IgD-negative memory B cell (primary cell): ENCODE results near the gene USP6NL. TPM values are rescaled to one million over a fixed set of nuclear protein-coding genes. Genes with fewer than 3 reads are reported as not detected.
"Not testable (repeated sequence)": the region's sequence is repeated elsewhere in the genome, so short reads cannot be mapped to it uniquely, and the experiment has no call there.

ENCODE experiments used
- H3K27ac Mint-ChIP-seq, 3 donors: one replicate each; pipeline ENCODE4 v1.8.0; 2020 to 2022; ENCODE audit warnings: mild to moderate bottlenecking in 3 of 3, mixed read lengths in 3 of 3, moderate library complexity in 1 of 3
- H3K27me3 Mint-ChIP-seq: one replicate; pipeline ENCODE4 v1.8.0; 2021; ENCODE audit warnings: mixed read lengths
- H3K36me3 Mint-ChIP-seq: one replicate; pipeline ENCODE4 v1.8.0; 2020; ENCODE audit warnings: mild to moderate bottlenecking, mixed read lengths
- H3K4me1 Mint-ChIP-seq, 3 donors: one replicate each; pipeline ENCODE4 v1.8.0; 2020 to 2022; ENCODE audit warnings: mixed read lengths in 3 of 3, mild to moderate bottlenecking in 1 of 3
- H3K4me3 Mint-ChIP-seq, 4 donors: one replicate each; pipeline ENCODE4 v1.8.0; 2020 to 2022; ENCODE audit warnings: mild to moderate bottlenecking in 4 of 4, mixed read lengths in 4 of 4, moderate library complexity in 3 of 4
- H3K9me3 Mint-ChIP-seq, 3 donors: one replicate each; pipeline ENCODE4 v1.8.0; 2020 to 2021; ENCODE audit warnings: mixed read lengths in 3 of 3, mild to moderate bottlenecking in 1 of 3
- polyA plus RNA-seq: library from polyadenylated mRNA; unstranded; fragments of 300-500 nt; fragmentation: Illumina TruSeq; gene quantifications from one replicate; pipeline ENCODE4 v1.2.3, GENCODE V29; 2021

USP6NL gene
- polyA plus RNA-seq, 1 donor from 2014 or later: 39.3 TPM

DNA sequence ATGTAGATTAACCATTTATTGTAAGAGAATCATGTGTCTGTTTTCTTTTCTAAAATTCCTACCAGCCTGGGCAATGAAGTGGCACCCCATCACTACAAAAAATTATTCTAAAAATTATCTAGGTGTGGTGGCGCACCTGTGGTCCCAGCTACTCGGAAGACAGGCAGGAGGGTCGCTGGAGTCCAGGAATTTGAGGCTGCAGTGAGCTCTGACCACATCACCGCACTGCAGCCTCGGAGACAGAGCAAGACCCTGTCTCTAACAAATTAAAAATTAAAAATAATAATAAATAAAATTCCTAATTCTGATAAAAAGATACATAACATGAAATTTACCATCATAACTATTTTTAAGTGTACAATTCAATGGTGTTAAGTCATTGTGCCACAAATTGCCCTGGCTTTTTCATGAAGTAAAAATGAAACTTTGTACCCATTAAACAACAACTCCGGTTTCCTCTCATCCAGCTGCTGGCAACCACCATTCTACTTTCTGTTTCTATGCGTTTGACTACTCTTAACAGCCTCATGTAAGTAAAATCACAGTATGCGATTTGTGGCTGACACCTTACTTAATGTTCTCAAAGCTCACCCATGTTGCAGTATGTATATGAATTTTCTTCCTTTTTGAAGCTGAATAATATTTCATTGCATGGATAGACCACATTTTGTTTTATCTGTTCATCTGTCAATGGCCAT lies 20.6 kb upstream of the USP6NL start:
- H3K4me3 Mint-ChIP-seq: peak overlapping the region; percentile 5 to 86 (median 44)
- no peaks in the 10 kb centered on the region for H3K9me3 Mint-ChIP-seq
- peaks cover 32 to 47% (median 44%) of the 10 kb centered on the region in 3 donors for H3K4me1 Mint-ChIP-seq
- no peaks in the 10 kb centered on the region for H3K36me3 Mint-ChIP-seq
- H3K27me3 Mint-ChIP-seq: peaks cover 3% of the 10 kb centered on the region
- H3K27ac Mint-ChIP-seq: peak overlapping the region; percentile 30 to 90 (median 84)

- Mint-ChIP-seq H3K27me3 (no peaks in the 10 kb centered on the region), H3K4me1 (peaks cover 26 to 42% (median 39%) of the 10 kb centered on the region in 3 donors), H3K9me3 (no peaks in the 10 kb centered on the region), H3K27ac (no peak overlapping the region), H3K4me3 (no peak overlapping the region), H3K36me3 (peaks cover 2% of the 10 kb centered on the region)
Observed at GRCh38 chr10:11631291-11631690, 19.8 kb upstream of the USP6NL start.

GRCh38 chr10:11629731-11630130 lies 18.3 kb upstream of the USP6NL start:
- Mint-ChIP-seq H3K4me1 (peaks cover 25 to 42% (median 41%) of the 10 kb centered on the region in 3 donors), H3K36me3 (peaks cover 2% of the 10 kb centered on the region), H3K4me3 (no peak overlapping the region), H3K9me3 (no peaks in the 10 kb centered on the region), H3K27me3 (no peaks in the 10 kb centered on the region), H3K27ac (no peak overlapping the region)

DNA sequence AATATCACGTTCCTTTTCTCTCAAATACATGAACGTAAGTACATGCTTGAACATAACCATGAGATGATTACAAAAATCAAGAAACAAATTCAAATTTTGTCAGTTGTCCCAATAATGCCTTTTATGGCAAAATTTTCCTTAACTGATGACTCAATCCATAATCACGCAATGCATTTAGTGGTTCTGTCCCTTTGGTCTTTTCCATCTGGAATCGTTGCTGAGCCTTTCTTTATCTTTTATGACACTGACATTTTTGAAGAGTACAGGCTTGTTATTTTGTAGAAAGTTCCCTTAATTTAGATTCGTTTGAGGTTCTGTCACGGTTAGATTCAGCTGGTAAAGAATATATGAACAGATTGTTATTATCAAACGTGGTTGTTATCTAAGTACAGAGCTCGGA lies 16.5 kb upstream of the USP6NL start:
- not testable (repeated sequence) for H3K4me3 Mint-ChIP-seq, H3K36me3 Mint-ChIP-seq, H3K27ac Mint-ChIP-seq, H3K9me3 Mint-ChIP-seq, H3K27me3 Mint-ChIP-seq
- H3K4me1 Mint-ChIP-seq: peaks cover 36 to 38% (median 37%) of the 10 kb centered on the region in 3 donors

GRCh38 chr10:11626071-11626470 lies 14.6 kb upstream of the USP6NL start:
- peak overlapping the region in 1 of 4 donors; percentile 42 for H3K4me3 Mint-ChIP-seq
- peaks cover 23 to 36% (median 26%) of the 10 kb centered on the region in 3 donors for H3K4me1 Mint-ChIP-seq
- no peaks in the 10 kb centered on the region for H3K9me3 Mint-ChIP-seq
- no peaks in the 10 kb centered on the region for H3K27me3 Mint-ChIP-seq
- peaks cover 2% of the 10 kb centered on the region for H3K36me3 Mint-ChIP-seq
- H3K27ac Mint-ChIP-seq: peak overlapping the region in 2 of 3 donors; percentile 47 to 88

DNA sequence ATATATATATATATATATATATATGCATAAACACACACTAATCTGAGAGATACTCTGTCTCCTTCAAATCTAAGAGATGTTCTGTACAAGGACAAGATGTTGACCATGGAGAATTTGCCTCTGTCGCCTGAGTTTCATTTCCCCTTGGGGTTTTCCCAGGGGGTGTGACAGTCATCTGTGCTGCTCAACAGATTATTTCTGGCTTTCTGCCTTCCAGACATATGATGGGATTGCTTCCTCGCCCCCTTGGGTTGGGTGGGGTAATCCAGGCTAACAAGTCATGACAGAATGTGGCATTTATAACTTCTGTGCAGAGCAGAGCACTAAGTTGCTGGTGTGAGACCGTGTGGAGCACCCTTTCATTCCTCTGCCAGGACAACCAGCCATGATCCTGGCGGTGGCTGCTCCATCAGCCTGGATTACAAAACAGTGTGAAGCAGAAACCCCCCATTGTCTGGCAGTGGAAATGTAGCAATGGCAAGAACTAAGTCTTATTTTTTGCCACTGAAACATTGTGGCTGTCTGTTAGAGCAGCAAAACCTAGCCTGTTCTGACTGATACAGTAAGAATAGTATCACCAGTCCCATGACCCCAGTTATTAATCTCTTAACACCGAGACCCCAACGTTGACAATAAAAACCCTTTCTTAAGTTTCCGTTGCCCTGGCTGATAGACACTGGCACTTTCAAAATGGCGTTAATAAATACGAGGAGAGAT lies 13.7 kb upstream of the USP6NL start:
- Mint-ChIP-seq H3K27ac (peak overlapping the region; percentile 88 to 96 (median 95)), H3K36me3 (peaks cover 2% of the 10 kb centered on the region), H3K9me3 (peaks cover 0 to 4% (median 0%) of the 10 kb centered on the region in 3 donors), H3K4me3 (peak overlapping the region in 3 of 4 donors; percentile 25 to 86 (median 85)), H3K4me1 (peaks cover 28 to 41% (median 28%) of the 10 kb centered on the region in 3 donors), H3K27me3 (no peaks in the 10 kb centered on the region)

DNA sequence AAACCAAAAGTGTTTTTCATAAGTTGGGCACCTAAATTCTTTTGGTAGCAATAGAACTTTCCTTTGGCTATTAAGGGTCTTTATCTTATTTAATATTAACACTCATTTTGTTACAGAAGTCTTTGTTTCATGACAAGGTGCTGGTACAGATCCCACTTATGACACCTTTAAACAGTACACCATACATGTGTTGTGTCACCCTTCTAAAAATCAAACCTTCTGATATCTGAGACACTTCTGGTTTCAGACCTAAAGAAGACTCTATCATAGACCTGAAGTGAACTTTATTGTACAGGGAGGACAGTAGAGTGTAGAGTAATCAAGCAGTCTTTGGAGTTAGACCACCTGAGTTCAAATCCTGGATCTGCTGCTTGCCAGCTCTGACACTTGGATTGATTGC lies 5.8 kb upstream of the USP6NL start:
- Mint-ChIP-seq H3K4me1 (peaks cover 18 to 22% (median 19%) of the 10 kb centered on the region in 3 donors), H3K36me3 (peaks cover 2% of the 10 kb centered on the region), H3K27me3 (no peaks in the 10 kb centered on the region), H3K9me3 (peaks cover 0 to 13% (median 2%) of the 10 kb centered on the region in 3 donors), H3K4me3 (no peak overlapping the region), H3K27ac (no peak overlapping the region)

- H3K36me3 Mint-ChIP-seq: peaks cover 2% of the 10 kb centered on the region
Observed at GRCh38 chr10:11616021-11616420, 4.6 kb upstream of the USP6NL start.

GRCh38 chr10:11615396-11615795 lies 3.9 kb upstream of the USP6NL start:
- peaks cover 0 to 10% (median 2%) of the 10 kb centered on the region in 3 donors for H3K9me3 Mint-ChIP-seq
- no peaks in the 10 kb centered on the region for H3K27me3 Mint-ChIP-seq
- peak overlapping the region in 1 of 3 donors; percentile 6 for H3K27ac Mint-ChIP-seq
- H3K4me3 Mint-ChIP-seq: peak overlapping the region in 1 of 4 donors; percentile 23
- H3K36me3 Mint-ChIP-seq: peaks cover 2% of the 10 kb centered on the region
- H3K4me1 Mint-ChIP-seq: peaks cover 19 to 24% (median 23%) of the 10 kb centered on the region in 3 donors

More at GRCh38 chr10:11616021-11616420, 4.6 kb upstream of the USP6NL start:
- H3K4me3 Mint-ChIP-seq: no peak overlapping the region
- H3K27me3 Mint-ChIP-seq: no peaks in the 10 kb centered on the region
- H3K27ac Mint-ChIP-seq: no peak overlapping the region
- H3K4me1 Mint-ChIP-seq: peaks cover 21 to 26% (median 24%) of the 10 kb centered on the region in 3 donors
- H3K9me3 Mint-ChIP-seq: peaks cover 0 to 13% (median 2%) of the 10 kb centered on the region in 3 donors

DNA sequence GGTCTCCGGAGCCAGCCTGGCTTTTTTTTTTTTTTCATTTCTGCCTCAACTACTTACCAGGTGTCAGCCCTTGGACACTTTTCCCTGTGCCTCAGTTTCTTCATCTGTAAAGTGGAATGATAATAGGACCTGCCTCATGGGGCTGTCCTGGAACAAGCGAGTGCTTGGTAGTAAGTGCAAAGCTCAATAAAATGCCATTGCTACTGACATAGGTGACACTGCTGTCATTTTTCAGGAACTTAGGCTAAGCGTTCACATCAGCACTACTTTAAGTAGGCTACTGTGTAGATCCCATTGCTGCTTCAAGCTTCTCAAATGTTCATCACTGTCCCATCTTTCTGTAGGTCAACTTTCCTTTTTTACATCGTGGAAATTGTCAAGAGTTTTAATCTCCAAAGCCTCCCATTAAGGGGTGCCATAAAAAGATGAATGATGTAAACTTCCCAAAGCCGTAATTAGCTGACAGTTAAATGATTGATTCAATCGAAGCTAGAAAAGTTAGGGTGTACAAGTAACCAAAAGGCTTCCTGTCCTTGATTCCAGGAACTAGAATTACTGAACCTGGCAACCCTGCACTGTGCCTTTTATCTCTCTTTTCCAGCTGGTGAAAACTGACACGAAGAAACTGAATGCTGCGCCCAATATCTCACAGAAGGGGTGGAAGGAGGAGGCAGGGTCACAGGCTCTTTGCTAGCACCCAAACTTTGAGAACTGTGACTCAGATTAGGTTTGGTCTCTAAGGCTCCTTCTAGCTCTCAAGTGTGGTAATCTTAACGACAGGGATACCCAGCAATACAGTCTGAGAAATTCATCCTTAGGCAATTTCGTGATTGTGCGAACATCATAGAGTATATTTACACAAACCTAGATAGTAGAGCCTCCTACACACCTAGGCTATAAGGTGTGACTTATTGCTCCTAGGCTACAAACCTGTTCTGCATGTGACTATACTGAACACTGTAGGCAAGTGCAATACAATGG lies 861 bp upstream of the USP6NL start:
- Mint-ChIP-seq H3K4me3 (peak overlapping the region; percentile 91 to 96 (median 94)), H3K4me1 (peaks cover 30 to 40% (median 33%) of the 10 kb centered on the region in 3 donors)

GRCh38 chr10:11610826-11611247 lies 613 bp downstream of the USP6NL start:
- peak overlapping the region; percentile 90 to 98 (median 96) for H3K4me3 Mint-ChIP-seq
- peaks cover 2% of the 10 kb centered on the region for H3K36me3 Mint-ChIP-seq
- peak overlapping the region; percentile 85 to 95 (median 91) for H3K27ac Mint-ChIP-seq
- H3K4me1 Mint-ChIP-seq: peaks cover 41 to 46% (median 45%) of the 10 kb centered on the region in 3 donors
- no peaks in the 10 kb centered on the region for H3K27me3 Mint-ChIP-seq
- H3K9me3 Mint-ChIP-seq: no peaks in the 10 kb centered on the region

More for the DNA sequence above, 861 bp upstream of the USP6NL start:
- Mint-ChIP-seq H3K27me3 (no peaks in the 10 kb centered on the region), H3K27ac (peak overlapping the region; percentile 86 to 95 (median 88)), H3K36me3 (peaks cover 2% of the 10 kb centered on the region), H3K9me3 (peaks cover 0 to 7% (median 1%) of the 10 kb centered on the region in 3 donors)

DNA sequence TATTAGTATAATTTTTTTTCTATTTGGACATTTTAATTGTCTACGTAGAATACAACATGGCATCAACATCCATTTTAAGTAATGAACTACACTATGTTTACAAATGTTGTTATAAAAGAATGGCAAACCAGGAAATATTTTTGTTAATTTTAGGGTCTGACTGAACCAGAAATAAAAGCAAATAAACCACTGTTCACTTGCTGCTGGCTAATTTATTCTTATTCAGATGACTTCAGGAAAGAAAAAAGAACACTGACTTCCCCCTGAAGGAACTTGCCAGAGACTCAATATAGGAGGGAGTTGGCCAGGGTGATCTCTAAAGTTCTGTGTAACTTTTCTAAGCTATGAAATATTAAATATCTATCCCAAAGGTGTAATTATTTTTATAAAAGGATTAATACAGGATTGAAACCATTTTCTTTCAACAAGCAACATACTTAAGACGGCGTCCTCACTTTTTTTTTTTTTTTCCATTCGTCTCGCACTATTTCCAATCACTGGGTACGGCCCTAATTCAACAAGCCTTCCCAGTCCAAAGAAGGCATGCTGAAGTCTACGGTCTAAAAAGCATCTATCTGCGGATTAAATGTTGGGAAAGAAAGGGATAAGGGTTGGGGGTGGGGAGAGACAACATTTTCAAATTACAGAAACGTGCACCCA lies 1.2 kb downstream of the USP6NL start:
- Mint-ChIP-seq H3K4me1 (peaks cover 46 to 51% (median 50%) of the 10 kb centered on the region in 3 donors), H3K27ac (peak overlapping the region; percentile 85 to 95 (median 91)), H3K9me3 (no peaks in the 10 kb centered on the region), H3K36me3 (peaks cover 2% of the 10 kb centered on the region), H3K4me3 (peak overlapping the region; percentile 90 to 98 (median 96)), H3K27me3 (no peaks in the 10 kb centered on the region)

GRCh38 chr10:11609492-11610093 lies 1.9 kb downstream of the USP6NL start:
- no peaks in the 10 kb centered on the region for H3K9me3 Mint-ChIP-seq
- H3K4me3 Mint-ChIP-seq: peak overlapping the region; percentile 82 to 97 (median 93)
- no peaks in the 10 kb centered on the region for H3K27me3 Mint-ChIP-seq
- H3K4me1 Mint-ChIP-seq: peaks cover 52 to 57% (median 52%) of the 10 kb centered on the region in 3 donors
- peak overlapping the region; percentile 85 to 95 (median 94) for H3K27ac Mint-ChIP-seq
- peaks cover 2% of the 10 kb centered on the region for H3K36me3 Mint-ChIP-seq
